Measurements from ENCODE around the gene BCL3.

BCL3 gene

DNA sequence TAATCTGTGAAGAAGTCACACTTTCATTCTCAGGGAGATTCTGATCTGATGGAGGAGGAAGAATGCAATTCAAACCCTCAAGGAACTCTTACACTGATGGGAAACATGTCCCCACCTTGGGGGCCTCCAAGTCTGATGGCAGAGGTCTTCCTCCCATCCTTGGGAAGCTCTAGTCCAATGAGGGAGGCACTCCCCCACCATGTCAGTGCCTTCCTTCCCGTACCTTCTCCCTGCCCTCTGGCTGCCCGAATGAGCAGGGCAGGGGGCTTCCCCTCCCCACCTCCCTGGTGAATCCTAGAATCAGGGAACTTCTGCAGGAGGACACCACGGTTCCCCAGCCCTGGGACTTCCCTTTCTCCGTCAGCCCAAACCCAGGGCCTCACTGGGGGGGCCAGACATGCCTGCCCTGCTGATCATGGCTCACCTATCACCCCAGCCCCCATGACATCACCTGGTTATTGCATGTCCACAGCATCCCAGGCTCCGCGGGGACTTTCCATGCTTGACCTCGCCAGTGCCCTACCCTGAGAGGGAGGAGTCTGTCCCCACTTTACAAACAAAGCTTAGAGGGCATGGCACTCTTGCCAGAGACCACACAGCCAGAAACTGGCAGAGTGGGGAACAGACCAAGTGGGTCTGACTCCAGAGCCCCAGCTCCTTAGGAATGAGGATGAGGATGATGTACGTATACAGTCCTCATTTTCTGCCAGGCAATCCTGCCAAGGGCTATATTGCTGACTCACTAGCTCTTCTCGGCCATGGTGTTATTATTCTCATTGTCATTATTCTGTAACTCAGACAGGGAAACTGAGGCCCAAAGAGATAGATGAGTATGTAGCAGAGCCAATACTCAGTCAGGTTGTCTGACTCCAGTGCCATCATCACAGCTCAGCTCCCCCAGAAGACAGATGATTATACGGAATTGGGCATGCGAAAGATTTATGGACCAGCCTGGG is 9.6 kb upstream of the BCL3 start:
- no peak for DNase-seq (ENCODE audit: low read depth, low spot score)
- no peak overlapping the region for H3K27ac ChIP-seq

GRCh38 chr19:44740351-44740824 is 8.1 kb upstream of the BCL3 start:
- no peak for DNase-seq (ENCODE audit: low read depth, low spot score)
- H3K27ac ChIP-seq: peak overlapping the region; percentile 98

DNA sequence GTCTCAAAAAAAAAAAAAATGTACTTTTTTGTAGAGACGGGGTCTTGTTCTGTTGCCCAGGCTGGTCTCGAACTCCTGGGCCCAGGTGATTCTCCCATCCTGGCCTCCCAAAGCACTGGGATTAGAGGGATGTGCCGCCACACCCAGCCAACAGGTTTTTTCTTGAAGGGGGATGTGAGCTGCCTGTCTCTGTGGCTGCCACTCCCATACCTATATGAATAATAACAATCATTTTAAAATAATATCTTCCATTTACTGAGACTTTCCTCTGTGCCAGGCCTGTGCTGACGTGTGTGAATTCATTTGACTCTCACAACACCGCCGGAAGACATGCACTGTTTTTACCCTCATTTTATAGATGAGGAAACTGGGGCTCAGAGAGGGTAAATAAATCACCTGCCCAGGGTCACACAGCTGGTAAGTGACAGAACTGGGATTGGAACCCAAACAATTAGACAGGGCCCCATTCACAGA is 7.2 kb upstream of the BCL3 start:
- peak; percentile 90 for DNase-seq (ENCODE audit: low read depth, low spot score)
- peak overlapping the region; percentile 98 for H3K27ac ChIP-seq

GRCh38 chr19:44741841-44742329 is 6.6 kb upstream of the BCL3 start:
- H3K27ac ChIP-seq: peak overlapping the region; percentile 98
- peak; percentile 99 for DNase-seq (ENCODE audit: low read depth, low spot score)

GRCh38 chr19:44742330-44743061 is 6.0 kb upstream of the BCL3 start:
- peak overlapping the region; percentile 98 for H3K27ac ChIP-seq
- no peak for DNase-seq (ENCODE audit: low read depth, low spot score)

DNA sequence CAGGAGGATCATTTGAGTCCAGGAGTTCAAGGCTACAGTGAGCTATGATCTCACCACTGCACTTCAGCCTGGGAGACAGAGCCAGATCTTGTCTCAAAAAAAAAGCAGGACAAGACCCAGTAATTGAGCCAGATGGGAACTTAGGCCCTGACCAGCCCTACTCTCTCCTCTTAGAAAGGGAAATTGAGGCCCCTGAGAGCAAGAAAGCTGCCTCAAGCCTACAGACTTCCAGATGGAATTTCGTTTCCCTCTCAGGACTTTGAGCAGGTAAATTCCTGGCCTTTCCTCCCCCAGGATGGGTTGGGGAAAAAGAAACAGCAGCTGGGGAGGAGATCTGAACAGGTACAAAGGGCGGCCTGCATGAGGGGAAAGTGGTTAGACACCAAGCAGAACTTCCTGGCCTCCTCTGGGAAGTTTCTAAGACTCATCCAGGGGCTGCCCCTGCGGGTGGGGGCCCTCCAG is 3.6 kb upstream of the BCL3 start:
- no peak for DNase-seq (ENCODE audit: low read depth, low spot score)
- H3K27ac ChIP-seq: peak overlapping the region; percentile 5

DNA sequence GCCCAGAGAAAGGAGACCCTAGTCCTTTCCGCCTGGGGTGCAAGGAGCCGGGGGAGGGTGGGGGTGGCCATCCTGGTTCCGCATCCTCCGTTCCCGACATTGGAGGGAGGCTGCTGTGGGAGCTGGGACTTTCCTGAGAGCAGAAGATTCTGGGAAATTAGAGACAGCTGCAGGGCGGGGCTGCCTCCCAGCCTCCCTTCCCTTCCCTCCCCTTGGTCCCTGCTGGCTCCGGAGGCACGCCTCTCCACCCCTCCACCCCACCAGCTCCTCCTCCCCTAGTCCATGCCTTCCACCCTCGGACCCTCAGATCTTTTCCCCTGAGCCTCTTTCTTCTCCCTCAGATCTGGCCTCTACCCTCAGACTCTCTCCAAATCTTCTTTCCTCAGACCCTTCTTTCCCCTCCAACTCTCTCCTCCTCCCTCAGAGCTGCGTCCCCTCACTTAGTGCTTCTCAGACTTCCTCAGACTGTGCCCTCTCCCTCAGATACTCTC is 3.1 kb upstream of the BCL3 start:
- no peak for DNase-seq (ENCODE audit: low read depth, low spot score)
- H3K27ac ChIP-seq: peak overlapping the region; percentile 5

GRCh38 chr19:44745887-44746600 is 2.5 kb upstream of the BCL3 start:
- DNase-seq (ENCODE audit: low read depth, low spot score): no peak
- no peak overlapping the region for H3K27ac ChIP-seq

- H3K27ac ChIP-seq: no peak overlapping the region
- DNase-seq (ENCODE audit: low read depth, low spot score): no peak
These were observed 1.9 kb upstream of the BCL3 start for GRCh38 chr19:44746616-44746945.

GRCh38 chr19:44746946-44747738 is 1.4 kb upstream of the BCL3 start:
- peak; percentile 93 for DNase-seq (ENCODE audit: low read depth, low spot score)
- peak overlapping the region; percentile 97 for H3K27ac ChIP-seq

- no peak for DNase-seq (ENCODE audit: low read depth, low spot score)
- peak overlapping the region; percentile 97 for H3K27ac ChIP-seq
These were observed 626 bp upstream of the BCL3 start for GRCh38 chr19:44747739-44748425.

DNA sequence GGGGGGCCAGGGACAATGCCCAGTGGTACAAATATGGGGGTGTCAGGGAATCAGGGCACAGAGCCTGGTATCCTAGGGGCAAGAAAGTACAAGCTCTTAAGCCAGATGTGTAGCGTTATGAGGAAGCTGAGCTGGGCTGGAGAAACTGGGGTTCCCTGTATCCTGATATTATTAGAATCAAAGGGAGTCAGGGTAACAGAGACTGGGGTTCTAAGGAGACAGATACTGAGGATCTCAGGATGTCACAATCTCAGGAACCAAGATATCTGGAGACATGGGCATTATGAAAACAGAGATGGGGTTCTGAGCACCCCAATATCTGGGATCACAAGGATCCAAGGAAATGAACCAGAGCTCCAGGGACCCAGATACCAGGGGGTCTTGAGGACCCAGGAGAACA is 784 bp downstream of the BCL3 start:
- H3K27ac ChIP-seq: peak overlapping the region; percentile 97
- DNase-seq (ENCODE audit: low read depth, low spot score): no peak

- no peak overlapping the region for H3K27ac ChIP-seq
- no peak for DNase-seq (ENCODE audit: low read depth, low spot score)
These were observed 1.5 kb downstream of the BCL3 start for GRCh38 chr19:44749994-44750393.

GRCh38 chr19:44752123-44752815 is 3.8 kb downstream of the BCL3 start:
- H3K27ac ChIP-seq: no peak overlapping the region
- no peak for DNase-seq (ENCODE audit: low read depth, low spot score)

GRCh38 chr19:44752816-44753625 is 4.5 kb downstream of the BCL3 start:
- peak overlapping the region; percentile 92 for H3K27ac ChIP-seq
- DNase-seq (ENCODE audit: low read depth, low spot score): peak; percentile 77

DNA sequence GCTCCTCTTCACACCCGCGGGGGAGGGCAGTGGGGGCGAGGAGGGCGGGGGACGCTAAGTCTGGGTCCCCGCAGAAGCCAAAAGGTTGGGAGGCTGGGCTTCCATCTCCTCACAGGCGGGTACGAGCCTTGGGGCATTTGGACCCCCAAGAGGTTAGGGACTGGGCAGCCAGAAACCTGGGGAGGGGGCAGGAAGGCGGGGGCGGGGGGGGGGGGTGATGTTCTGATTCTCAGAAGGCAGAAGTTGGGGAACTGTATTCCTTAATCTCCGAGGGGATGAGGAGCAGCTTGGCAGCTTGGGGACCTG is 5.1 kb downstream of the BCL3 start:
- H3K27ac ChIP-seq: peak overlapping the region; percentile 92
- DNase-seq (ENCODE audit: low read depth, low spot score): no peak

DNA sequence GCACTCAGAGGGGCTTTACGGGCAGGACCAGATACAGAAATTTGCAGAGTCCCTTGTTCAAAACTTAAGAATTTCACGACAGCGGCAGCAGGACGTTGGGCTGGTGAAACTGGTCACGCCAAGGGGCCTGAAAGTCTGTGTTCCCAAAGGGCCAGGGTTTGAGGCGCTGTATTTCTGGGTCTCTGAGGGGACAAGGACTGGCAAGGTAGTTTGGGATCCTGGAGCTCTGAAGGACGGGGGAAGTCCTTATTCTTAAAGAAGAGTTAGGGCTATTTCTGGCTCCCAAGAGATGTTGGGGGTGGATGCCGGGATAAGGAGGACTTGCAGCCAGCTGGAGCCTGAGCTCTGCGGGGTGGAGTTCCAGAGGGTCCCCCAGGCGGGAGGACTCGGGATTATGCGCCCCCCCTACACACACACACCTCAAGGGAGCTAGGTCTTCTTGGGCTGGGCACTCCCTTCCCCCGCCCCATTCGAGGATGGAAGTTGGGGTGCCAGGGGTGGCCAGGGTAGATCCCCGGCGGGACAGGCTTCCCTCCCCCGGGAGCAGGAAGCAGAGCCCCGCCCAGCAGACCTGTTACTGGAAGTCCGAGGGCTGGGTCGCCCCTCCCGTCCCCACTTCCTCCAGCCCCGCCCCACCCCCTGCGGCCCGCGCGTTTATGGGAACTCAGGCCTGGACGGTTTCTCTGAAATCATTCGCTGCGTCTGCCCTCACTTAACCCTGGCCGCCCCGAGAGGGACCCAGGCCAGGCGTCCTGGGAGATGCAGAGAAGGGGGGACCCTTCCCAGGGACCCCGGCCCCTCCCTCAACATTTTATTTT is 5.6 kb downstream of the BCL3 start:
- DNase-seq (ENCODE audit: low read depth, low spot score): no peak
- H3K27ac ChIP-seq: peak overlapping the region; percentile 92
